Activated T-cell treated with anti-CD3 and anti-CD28 coated beads, Interleukin-2, amount 50 U/mL, for 24 hours (primary cell): ENCODE results near the gene ARPIN.
A peak's percentile ranks its signal among the peaks of the same experiment; 100 is the strongest.
"Not testable (repeated sequence)": the region's sequence is repeated elsewhere in the genome, so short reads cannot be mapped to it uniquely, and the experiment has no call there.

Experiments used
- DNase-seq: peaks from one replicate; pipeline ENCODE4 v3.0.0-alpha.2; 2020
- H3K27ac Mint-ChIP-seq: 2 replicates; pipeline ENCODE4 v1.8.0; 2020; ENCODE audit warnings: mild to moderate bottlenecking, mixed read lengths
- H3K27me3 Mint-ChIP-seq: 2 replicates; pipeline ENCODE4 v1.8.0; 2020; ENCODE audit warnings: mixed read lengths
- H3K36me3 Mint-ChIP-seq: 2 replicates; pipeline ENCODE4 v1.8.0; 2020; ENCODE audit warnings: low read depth, mixed read lengths
- H3K4me1 Mint-ChIP-seq: 2 replicates; pipeline ENCODE4 v1.8.0; 2020; ENCODE audit warnings: low read depth, mixed read lengths
- H3K4me3 Mint-ChIP-seq: 2 replicates; pipeline ENCODE4 v1.8.0; 2020; ENCODE audit warnings: mild to moderate bottlenecking, moderate library complexity, mixed read lengths
- H3K9me3 Mint-ChIP-seq: 2 replicates; pipeline ENCODE4 v1.8.0; 2020; ENCODE audit warnings: mixed read lengths

Gene ARPIN

DNA sequence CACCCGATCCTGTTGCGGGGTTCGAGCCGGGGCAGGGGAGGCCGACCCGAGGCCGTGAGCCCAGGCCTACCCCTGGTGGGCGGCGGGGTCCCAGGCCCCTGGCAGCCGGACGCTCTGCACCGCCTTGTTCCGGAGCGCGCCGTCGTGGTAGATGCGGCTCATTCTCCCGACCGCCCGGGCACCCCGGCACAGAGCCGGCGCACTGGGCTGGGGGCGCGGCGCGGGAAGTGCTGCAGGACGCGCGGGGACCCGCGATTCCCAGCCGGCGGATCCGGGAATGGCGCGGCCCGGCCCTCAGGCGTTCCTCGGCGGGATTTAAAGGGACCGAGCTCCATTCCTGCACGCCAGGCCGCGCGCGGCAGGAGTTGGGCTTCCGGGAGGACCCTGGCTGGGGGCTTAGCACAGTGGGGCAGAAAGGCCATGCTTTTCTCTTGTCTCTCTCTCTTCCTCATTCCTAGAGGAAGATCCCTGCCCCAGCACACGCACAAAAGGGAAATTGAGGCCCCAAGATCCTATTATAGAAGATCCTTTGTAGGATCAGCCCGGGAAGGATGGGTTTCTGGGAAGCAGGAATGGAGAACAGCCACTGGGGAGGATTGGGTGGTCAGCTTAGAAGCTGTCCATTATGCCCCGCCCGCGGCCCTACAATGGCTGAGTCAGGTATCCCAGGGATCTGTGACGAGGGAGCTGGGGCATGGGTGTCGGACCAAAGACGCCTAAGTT, at the start of gene ARPIN:
Gene ARPIN, minus strand, starts transcription at position 279 of the 723 bp plus-strand sequence. Its CDS starts 117 bp downstream, at position 162.
- H3K4me3 Mint-ChIP-seq = peak within 1 kb of the TSS; percentile 42

GRCh38 chr15:89958107-89958805, 45.5 kb upstream of the ARPIN start:
- no peak overlapping the region for H3K27ac Mint-ChIP-seq
- no peak for DNase-seq
- H3K36me3 Mint-ChIP-seq = no peaks in the 10 kb centered on the region
- no peaks in the 10 kb centered on the region for H3K27me3 Mint-ChIP-seq
- H3K4me1 Mint-ChIP-seq = no peaks in the 10 kb centered on the region
- no peaks in the 10 kb centered on the region for H3K9me3 Mint-ChIP-seq
- no peak overlapping the region for H3K4me3 Mint-ChIP-seq

More for the DNA sequence above, at the start of gene ARPIN:
- DNase-seq = peak; percentile 44
- H3K4me1 Mint-ChIP-seq = peaks cover 2% of the 10 kb centered on the region
- H3K27me3 Mint-ChIP-seq = peaks cover 34% of the 10 kb centered on the region
- no peak within 1 kb of the TSS for H3K27ac Mint-ChIP-seq
- no peaks in the 10 kb centered on the region for H3K9me3 Mint-ChIP-seq
- no peaks in the 10 kb centered on the region for H3K36me3 Mint-ChIP-seq

DNA sequence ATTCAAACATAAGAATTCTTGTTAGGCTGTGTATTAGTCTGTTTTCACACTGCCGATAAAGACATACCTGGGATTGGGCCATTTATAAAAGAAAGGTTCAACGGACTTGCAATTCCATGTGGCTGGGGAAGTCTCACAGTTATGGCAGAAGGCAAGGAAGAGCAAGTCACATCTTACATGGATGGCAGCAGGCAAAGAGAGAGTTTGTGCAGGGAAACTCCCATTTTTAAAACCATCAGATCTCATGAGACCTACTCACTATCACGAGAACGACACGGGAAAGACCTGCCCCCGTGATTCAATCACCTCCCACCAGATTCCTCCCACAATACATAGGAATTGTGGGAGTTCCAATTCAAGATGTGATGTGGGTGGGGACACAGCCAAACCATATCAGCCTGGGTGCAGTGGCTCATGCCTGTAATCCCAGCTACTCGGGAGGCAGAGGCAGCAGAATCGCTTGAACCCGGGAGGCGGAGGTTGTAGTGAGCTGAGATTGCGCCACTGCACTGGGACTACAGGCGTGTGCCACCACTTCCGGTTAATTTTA, 42.8 kb upstream of the ARPIN start:
- H3K9me3 Mint-ChIP-seq, DNase-seq, H3K4me1 Mint-ChIP-seq, H3K27ac Mint-ChIP-seq, H3K4me3 Mint-ChIP-seq, H3K27me3 Mint-ChIP-seq, H3K36me3 Mint-ChIP-seq: not testable (repeated sequence)

DNA sequence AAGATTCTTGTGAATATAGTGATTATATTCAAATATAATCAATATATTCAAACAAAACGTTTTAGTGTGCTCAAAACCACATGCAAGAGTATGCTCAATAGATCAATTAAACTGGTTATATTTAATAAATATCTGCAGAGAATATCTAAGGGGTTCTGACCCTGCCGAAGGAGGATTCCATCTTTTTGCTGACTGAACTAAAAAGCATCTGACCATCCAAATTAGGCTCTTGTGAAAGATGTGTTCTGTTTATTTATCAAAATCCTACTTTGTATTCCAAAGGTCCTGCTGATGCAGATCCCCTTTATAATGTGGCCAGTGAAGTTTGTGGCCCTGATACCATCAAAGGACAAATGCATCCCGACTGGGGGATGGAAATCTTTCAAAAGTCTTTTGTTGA, 41.8 kb upstream of the ARPIN start:
- Mint-ChIP-seq H3K36me3 (no peaks in the 10 kb centered on the region), H3K27me3 (no peaks in the 10 kb centered on the region), H3K4me3 (no peak overlapping the region), H3K27ac (no peak overlapping the region), H3K9me3 (no peaks in the 10 kb centered on the region), H3K4me1 (peaks cover 2% of the 10 kb centered on the region)
- no peak for DNase-seq

DNA sequence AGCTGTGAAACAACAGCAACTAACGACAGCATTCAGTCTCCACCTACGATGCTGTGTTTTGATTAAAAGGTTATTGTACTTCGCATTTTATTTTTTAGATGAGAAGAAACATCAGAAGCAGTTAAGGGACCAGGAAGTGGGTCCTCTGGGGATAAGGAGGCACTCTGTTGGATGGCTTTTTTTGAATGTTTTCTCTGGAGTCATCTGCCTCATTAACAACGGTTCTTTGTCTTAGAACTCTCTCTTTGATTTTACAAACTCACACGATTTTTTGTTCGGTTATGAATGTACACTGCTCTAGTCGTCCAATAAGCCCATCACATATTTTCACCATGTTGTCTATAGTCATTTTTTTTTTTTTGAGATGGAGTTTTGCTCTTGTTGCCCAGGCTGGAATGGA, 36.0 kb upstream of the ARPIN start:
- H3K27ac Mint-ChIP-seq = no peak overlapping the region
- no peaks in the 10 kb centered on the region for H3K36me3 Mint-ChIP-seq
- no peaks in the 10 kb centered on the region for H3K27me3 Mint-ChIP-seq
- no peak overlapping the region for H3K4me3 Mint-ChIP-seq
- H3K9me3 Mint-ChIP-seq = no peaks in the 10 kb centered on the region
- DNase-seq = no peak
- H3K4me1 Mint-ChIP-seq = peaks cover 8% of the 10 kb centered on the region

DNA sequence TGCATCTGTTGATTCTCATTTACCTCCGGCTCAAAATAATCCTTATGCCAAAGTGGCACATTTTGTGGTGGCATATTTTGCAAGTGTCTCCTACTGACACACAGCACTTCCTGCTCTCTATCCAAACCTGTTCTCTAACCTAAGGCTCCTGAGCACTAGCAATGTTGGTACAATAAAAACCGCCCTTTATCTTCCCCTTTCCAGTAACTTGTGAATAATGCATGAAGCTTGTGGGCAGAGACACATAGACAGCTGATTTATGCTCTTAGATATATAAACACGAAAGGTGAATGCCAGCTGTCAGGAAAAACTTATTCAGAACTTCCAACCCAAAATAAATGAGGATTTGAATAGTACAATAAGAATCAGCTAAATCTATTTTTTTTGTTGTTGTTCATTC, 34.6 kb upstream of the ARPIN start:
- H3K27ac Mint-ChIP-seq = no peak overlapping the region

GRCh38 chr15:89946681-89947299, 34.0 kb upstream of the ARPIN start:
- Mint-ChIP-seq H3K9me3 (no peaks in the 10 kb centered on the region), H3K27ac (no peak overlapping the region), H3K27me3 (no peaks in the 10 kb centered on the region), H3K4me3 (no peak overlapping the region), H3K36me3 (no peaks in the 10 kb centered on the region), H3K4me1 (peaks cover 8% of the 10 kb centered on the region)
- no peak for DNase-seq

More for the DNA sequence above, 34.6 kb upstream of the ARPIN start:
- Mint-ChIP-seq H3K36me3 (no peaks in the 10 kb centered on the region), H3K9me3 (no peaks in the 10 kb centered on the region), H3K4me1 (peaks cover 8% of the 10 kb centered on the region), H3K4me3 (no peak overlapping the region), H3K27me3 (no peaks in the 10 kb centered on the region)
- DNase-seq = no peak

GRCh38 chr15:89943721-89944120, 31.0 kb upstream of the ARPIN start:
- not testable (repeated sequence) for H3K4me3 Mint-ChIP-seq, H3K27me3 Mint-ChIP-seq, H3K36me3 Mint-ChIP-seq, H3K27ac Mint-ChIP-seq, DNase-seq, H3K4me1 Mint-ChIP-seq, H3K9me3 Mint-ChIP-seq

DNA sequence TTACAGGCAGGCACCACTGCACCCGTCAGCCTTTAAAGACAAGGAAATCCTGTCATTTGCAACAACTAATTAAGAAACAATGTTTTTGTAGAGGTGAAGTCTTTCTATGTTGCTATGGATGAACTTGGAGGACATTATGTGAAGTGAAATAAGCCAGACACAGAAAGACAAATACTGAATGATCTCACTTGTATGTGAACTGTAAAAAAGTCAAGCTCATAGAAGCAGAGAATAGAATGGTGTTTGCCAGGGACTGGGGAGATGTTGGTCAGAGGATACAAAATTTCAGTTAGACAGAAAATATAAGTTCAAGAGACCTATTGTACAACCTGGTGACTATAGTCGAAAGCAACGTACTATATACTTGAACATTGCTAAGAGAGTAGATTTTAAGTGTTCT, 27.2 kb upstream of the ARPIN start:
- Mint-ChIP-seq H3K27ac (no peak overlapping the region), H3K4me3 (no peak overlapping the region), H3K27me3 (peaks cover 6% of the 10 kb centered on the region), H3K9me3 (no peaks in the 10 kb centered on the region), H3K36me3 (no peaks in the 10 kb centered on the region), H3K4me1 (peaks cover 25% of the 10 kb centered on the region)
- no peak for DNase-seq

- H3K27ac Mint-ChIP-seq = not testable (repeated sequence)
Measured at GRCh38 chr15:89939377-89939776, 26.6 kb upstream of the ARPIN start.

DNA sequence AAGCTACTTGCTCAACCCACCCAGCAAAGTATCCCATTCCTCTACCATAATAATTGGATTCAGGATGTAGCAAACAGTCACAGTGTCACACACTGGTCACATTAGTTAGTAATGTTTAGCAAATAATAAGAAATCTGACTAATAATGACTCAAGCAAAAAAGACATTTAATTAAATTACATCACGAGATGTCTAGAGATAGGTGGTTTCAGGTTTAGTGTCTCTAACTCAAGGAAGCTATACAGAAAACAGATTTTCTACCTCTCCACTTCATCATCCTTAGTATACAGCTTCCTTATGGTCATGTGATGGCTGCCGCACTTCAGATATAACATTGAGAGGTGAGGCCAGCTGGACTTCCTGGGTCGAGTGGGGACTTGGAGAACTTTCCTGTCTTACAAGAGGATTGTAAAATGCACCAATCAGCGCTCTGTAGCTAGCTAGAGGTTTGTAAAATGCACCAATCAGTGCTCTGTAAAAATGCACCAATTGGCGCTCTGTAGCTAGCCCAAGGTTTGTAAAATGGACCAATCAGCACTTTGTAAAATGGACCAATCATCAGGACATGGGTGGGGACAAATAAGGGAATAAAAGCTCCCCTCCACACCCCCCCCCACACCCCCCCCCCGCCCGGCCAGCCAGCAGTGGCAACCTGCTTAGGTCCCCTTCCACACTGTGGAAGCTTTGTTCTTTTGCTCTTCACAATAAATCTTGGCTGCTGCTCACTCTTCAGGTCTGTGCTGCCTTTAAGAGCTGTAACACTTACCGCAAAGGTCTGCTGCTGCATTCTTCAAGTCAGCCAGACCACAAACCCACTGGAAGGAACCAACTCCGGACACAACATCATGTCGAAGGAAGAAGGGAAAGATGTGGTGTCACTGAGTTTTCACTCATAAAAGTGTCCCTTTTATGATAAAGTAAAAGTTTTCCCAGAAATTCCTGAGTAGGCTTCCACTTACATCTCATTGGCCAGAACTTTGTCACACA, 24.9 kb upstream of the ARPIN start:
- no peaks in the 10 kb centered on the region for H3K36me3 Mint-ChIP-seq
- DNase-seq = no peak
- H3K27ac Mint-ChIP-seq = no peak overlapping the region
- peaks cover 25% of the 10 kb centered on the region for H3K4me1 Mint-ChIP-seq
- H3K9me3 Mint-ChIP-seq = no peaks in the 10 kb centered on the region
- H3K4me3 Mint-ChIP-seq = no peak overlapping the region
- peaks cover 6% of the 10 kb centered on the region for H3K27me3 Mint-ChIP-seq

More at GRCh38 chr15:89939377-89939776, 26.6 kb upstream of the ARPIN start:
- DNase-seq, H3K4me3 Mint-ChIP-seq, H3K27me3 Mint-ChIP-seq, H3K9me3 Mint-ChIP-seq, H3K36me3 Mint-ChIP-seq: not testable (repeated sequence)
- peaks cover 25% of the 10 kb centered on the region for H3K4me1 Mint-ChIP-seq

DNA sequence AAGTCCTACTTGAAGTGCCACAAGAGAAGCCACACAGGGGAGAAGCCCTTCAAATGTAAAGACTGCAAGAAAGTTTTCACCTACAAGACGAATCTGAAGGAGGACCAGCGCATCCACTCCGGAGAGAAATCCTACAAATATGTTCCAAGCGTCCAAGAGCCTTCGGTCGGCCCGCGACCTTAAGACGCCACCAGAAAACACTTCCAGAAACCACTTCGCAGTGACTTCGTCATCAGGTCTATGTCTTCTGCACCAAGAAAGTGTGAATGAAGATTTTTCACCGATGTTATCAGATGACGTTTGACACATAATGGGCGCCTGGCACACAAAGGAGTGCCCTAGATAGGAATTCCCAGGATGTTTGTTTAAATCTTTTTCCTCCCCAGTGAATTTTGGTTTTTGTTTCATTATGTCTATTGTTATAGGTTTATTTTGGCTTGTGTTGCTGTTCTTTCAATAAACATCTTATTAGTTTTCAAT, 24.1 kb upstream of the ARPIN start:
- H3K27me3 Mint-ChIP-seq = peaks cover 6% of the 10 kb centered on the region

GRCh38 chr15:89936051-89936785, 23.5 kb upstream of the ARPIN start:
- no peaks in the 10 kb centered on the region for H3K9me3 Mint-ChIP-seq
- no peak overlapping the region for H3K27ac Mint-ChIP-seq
- H3K36me3 Mint-ChIP-seq = no peaks in the 10 kb centered on the region
- peaks cover 6% of the 10 kb centered on the region for H3K27me3 Mint-ChIP-seq
- peaks cover 25% of the 10 kb centered on the region for H3K4me1 Mint-ChIP-seq
- H3K4me3 Mint-ChIP-seq = no peak overlapping the region
- no peak for DNase-seq

More for the DNA sequence above, 24.1 kb upstream of the ARPIN start:
- Mint-ChIP-seq H3K4me3 (no peak overlapping the region), H3K36me3 (no peaks in the 10 kb centered on the region), H3K27ac (no peak overlapping the region), H3K4me1 (peaks cover 25% of the 10 kb centered on the region), H3K9me3 (no peaks in the 10 kb centered on the region)
- no peak for DNase-seq
